H9 (cell line): ENCODE results near the gene NHLH1. TPM values are rescaled to one million over a fixed set of nuclear protein-coding genes. Genes with fewer than 3 reads are reported as not detected.

ENCODE experiments used
- DNase-seq: peaks from one replicate; pipeline ENCODE4 v3.0.0-alpha.2; 2017
- H2AFZ ChIP-seq: one replicate; pipeline ENCODE4 v1.6.1; 2013; ENCODE audit warnings: mild to moderate bottlenecking, low read length, control low read depth, moderate library complexity
- H2AK5ac ChIP-seq: 2 replicates; pipeline ENCODE4 v1.6.1; 2013; ENCODE audit warnings: low read length, control low read depth, mixed read lengths; ENCODE audit not compliant: insufficient read length
- H2BK120ac ChIP-seq: one replicate; pipeline ENCODE4 v1.6.1; 2013; ENCODE audit warnings: low read depth, mild to moderate bottlenecking, low read length, control low read depth, inconsistent platforms; ENCODE audit not compliant: poor library complexity, severe bottlenecking
- H2BK12ac ChIP-seq: 2 replicates; pipeline ENCODE4 v1.6.1; 2013; ENCODE audit warnings: low read length, control low read depth, mixed read lengths, low read depth; ENCODE audit not compliant: insufficient read length
- H2BK15ac ChIP-seq: 2 replicates; pipeline ENCODE4 v1.6.1; 2013; ENCODE audit warnings: low read depth, low read length, control low read depth
- H2BK20ac ChIP-seq: one replicate; pipeline ENCODE4 v1.6.1; 2013; ENCODE audit warnings: low read depth, mild to moderate bottlenecking, low read length, control low read depth, inconsistent platforms; ENCODE audit not compliant: poor library complexity, severe bottlenecking
- H2BK5ac ChIP-seq: 2 replicates; pipeline ENCODE4 v1.6.1; 2013; ENCODE audit warnings: low read length, control low read depth, mixed read lengths; ENCODE audit not compliant: insufficient read length
- H3K14ac ChIP-seq: 2 replicates; pipeline ENCODE4 v1.6.1; 2013; ENCODE audit warnings: low read length, control low read depth; ENCODE audit not compliant: insufficient read depth
- H3K18ac ChIP-seq: 2 replicates; pipeline ENCODE4 v1.6.1; 2013; ENCODE audit warnings: low read depth, mild to moderate bottlenecking, mixed read lengths, low read length, control low read depth; ENCODE audit not compliant: insufficient read length
- H3K23ac ChIP-seq: 2 replicates; pipeline ENCODE4 v1.6.1; 2013; ENCODE audit warnings: low read length, control low read depth, mixed read lengths, low read depth; ENCODE audit not compliant: insufficient read length
- H3K23me2 ChIP-seq: 2 replicates; pipeline ENCODE4 v1.6.1; 2013; ENCODE audit warnings: low read depth, mild to moderate bottlenecking, mixed read lengths, low read length, control low read depth; ENCODE audit not compliant: insufficient read length, poor library complexity, severe bottlenecking
- H3K27ac ChIP-seq: 2 replicates; pipeline ENCODE4 v1.5.1; 2013; ENCODE audit warnings: low read length, control low read depth, mixed read lengths, low read depth; ENCODE audit not compliant: insufficient read length
- H3K27me3 ChIP-seq: 2 replicates; pipeline ENCODE4 v1.6.1; 2013; ENCODE audit warnings: low read length, control low read depth, inconsistent platforms; ENCODE audit not compliant: insufficient read depth
- H3K4ac ChIP-seq: 2 replicates; pipeline ENCODE4 v1.6.1; 2013; ENCODE audit warnings: low read depth, mild to moderate bottlenecking, control low read depth, inconsistent platforms, low read length, moderate library complexity
- H3K4me1 ChIP-seq: 2 replicates; pipeline ENCODE4 v1.6.1; 2013; ENCODE audit warnings: low read length, control low read depth, inconsistent platforms; ENCODE audit not compliant: insufficient read depth
- H3K4me2 ChIP-seq: 2 replicates; pipeline ENCODE4 v1.6.1; 2013; ENCODE audit warnings: low read length, control low read depth, mixed read lengths; ENCODE audit not compliant: insufficient read length, insufficient read depth
- H3K56ac ChIP-seq: 2 replicates; pipeline ENCODE4 v1.6.1; 2013; ENCODE audit warnings: low read depth, mild to moderate bottlenecking, mixed read lengths, low read length, control low read depth; ENCODE audit not compliant: insufficient read length
- H3K79me1 ChIP-seq: 2 replicates; pipeline ENCODE4 v1.6.1; 2013; ENCODE audit warnings: low read depth, mild to moderate bottlenecking, moderate library complexity, low read length, control low read depth, inconsistent platforms; ENCODE audit not compliant: insufficient read depth, poor library complexity, severe bottlenecking
- H3K79me2 ChIP-seq: 2 replicates; pipeline ENCODE4 v1.6.1; 2013; ENCODE audit warnings: low read length, control low read depth, inconsistent platforms; ENCODE audit not compliant: insufficient read depth
- H3K9ac ChIP-seq: 2 replicates; pipeline ENCODE4 v1.6.1; 2013; ENCODE audit warnings: low read length, control low read depth, mixed read lengths; ENCODE audit not compliant: insufficient read length; ENCODE audit errors: extremely low read depth
- H3K9me3 ChIP-seq: one replicate; pipeline ENCODE4 v1.6.1; 2013; ENCODE audit warnings: low read depth, low read length, inconsistent platforms; ENCODE audit not compliant: control insufficient read depth
- H3T11ph ChIP-seq: one replicate; pipeline ENCODE4 v1.6.1; 2013; ENCODE audit warnings: mild to moderate bottlenecking, low read length, control low read depth, inconsistent platforms
- H4K20me1 ChIP-seq: one replicate; pipeline ENCODE4 v1.6.1; 2013; ENCODE audit not compliant: control insufficient read depth, insufficient read length, insufficient read depth
- H4K5ac ChIP-seq: 2 replicates; pipeline ENCODE4 v1.6.1; 2013; ENCODE audit warnings: low read depth, mild to moderate bottlenecking, mixed read lengths, low read length, control low read depth; ENCODE audit not compliant: insufficient read length
- H4K8ac ChIP-seq: replicated peaks from 2 replicates; pipeline ENCODE4 v1.6.1; 2013; ENCODE audit warnings: low read length, control low read depth, mixed read lengths, low read depth; ENCODE audit not compliant: insufficient read length
- H4K91ac ChIP-seq: 2 replicates; pipeline ENCODE4 v1.6.1; 2013; ENCODE audit warnings: low read depth, mild to moderate bottlenecking, moderate library complexity, mixed read lengths, low read length, control low read depth; ENCODE audit not compliant: insufficient read length
- H3K27ac Mint-ChIP-seq, 3 experiments: 2 replicates in 2 of 3; 3 replicates in 1 of 3; pipeline ENCODE4 v1.8.0; 2020 to 2021; ENCODE audit warnings: mixed read lengths in 3 of 3, mild to moderate bottlenecking in 1 of 3, moderate library complexity in 1 of 3
- H3K27me3 Mint-ChIP-seq: 2 replicates; pipeline ENCODE4 v1.8.0; 2021; ENCODE audit warnings: low read depth, mild to moderate bottlenecking, moderate library complexity, mixed read lengths
- H3K36me3 Mint-ChIP-seq, 3 experiments: 2 replicates in 2 of 3; 3 replicates in 1 of 3; pipeline ENCODE4 v1.8.0; 2020 to 2021; ENCODE audit warnings: low read depth in 3 of 3, mixed read lengths in 3 of 3; ENCODE audit not compliant: insufficient read depth in 1 of 3
- H3K4me1 Mint-ChIP-seq, 2 experiments: 2 replicates each; pipeline ENCODE4 v1.8.0; 2020; ENCODE audit warnings: mixed read lengths in 2 of 2
- H3K4me3 Mint-ChIP-seq, 2 experiments: 2 replicates in 1 of 2; 3 replicates in 1 of 2; pipeline ENCODE4 v1.8.0; 2020 to 2021; ENCODE audit warnings: mild to moderate bottlenecking in 2 of 2, mixed read lengths in 2 of 2, moderate library complexity in 1 of 2
- H3K9me3 Mint-ChIP-seq, 2 experiments: 2 replicates in 1 of 2; 3 replicates in 1 of 2; pipeline ENCODE4 v1.8.0; 2020; ENCODE audit warnings: mild to moderate bottlenecking in 2 of 2, mixed read lengths in 2 of 2, moderate library complexity in 1 of 2
- WGBS: extraction: QIAGEN DNeasy Blood & Tissue Kit; methylation state at CpG from one replicate; pipeline ENCODE4 v1.1.7; 2013; ENCODE audit warnings: missing lambda C conversion rate, low lambda C conversion rate, mixed read lengths; ENCODE audit not compliant: insufficient read length; ENCODE audit errors: extremely low coverage; 5-methylcytosine and 5-hydroxymethylcytosine counted together
- total RNA-seq: library from RNA; stranded (reverse); gene quantifications from 2 replicates; pipeline ENCODE4 v1.2.1, GENCODE V29; 2021
- TF ChIP-seq, protein P1 (sequence below): fragments of 200-600 bp; sonication (generic); conservative IDR thresholded peaks from 3 replicates; pipeline ENCODE4 v1.8.0; 2021; ENCODE audit warnings: antibody characterized with exemption, mild to moderate bottlenecking

NHLH1 gene
- total RNA-seq, 1 experiment from 2014 or later: 1.5 TPM

DNA sequence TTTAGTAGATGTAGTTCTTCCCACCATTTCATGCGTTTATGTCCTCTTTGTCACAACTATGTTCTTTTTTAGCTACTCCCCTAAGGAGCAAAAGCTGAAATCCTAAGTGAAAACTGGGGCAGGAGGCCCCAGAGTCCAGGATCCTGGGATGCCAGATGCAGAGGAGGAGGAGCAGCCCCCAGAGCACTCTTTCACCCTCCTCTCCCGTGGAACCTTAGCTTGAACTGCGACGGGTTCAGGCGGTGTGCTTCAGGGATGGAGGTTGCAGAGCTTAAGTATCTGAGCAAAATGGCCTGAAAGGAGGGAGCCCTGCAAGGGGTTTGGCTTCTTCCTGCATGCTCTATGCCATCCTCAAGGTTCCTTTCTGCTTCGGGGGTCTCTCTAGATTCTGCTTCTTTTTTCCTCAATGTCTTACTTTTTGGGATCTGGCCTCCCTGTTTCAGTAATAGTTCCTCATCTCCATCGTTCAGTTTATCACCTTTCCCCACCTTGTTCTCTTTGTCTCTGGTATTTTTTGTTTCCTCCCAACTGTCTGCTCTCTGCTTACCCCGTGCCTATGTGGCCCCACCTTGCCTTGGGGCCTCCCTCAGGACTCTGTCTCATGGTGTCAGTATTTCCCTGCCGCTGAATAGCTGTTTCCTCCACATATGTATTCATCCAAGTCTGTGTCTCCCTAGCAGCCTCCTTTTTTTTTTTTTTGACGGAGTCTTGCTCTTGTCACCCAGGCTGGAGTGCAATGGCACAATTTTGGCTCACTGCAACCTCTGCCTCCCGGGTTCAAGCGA lies 2.7 kb upstream of the NHLH1 start:
- no peaks in the 10 kb centered on the region; the same call in 1 of the 2 replicates for H3K4me1 ChIP-seq
- no peaks in the 10 kb centered on the region for H4K20me1 ChIP-seq
- no peak overlapping the region for H3T11ph ChIP-seq
- no peak overlapping the region for H2AK5ac ChIP-seq
- H3K79me1 ChIP-seq: no peaks in the 10 kb centered on the region
- no peaks in the 10 kb centered on the region for H3K79me2 ChIP-seq
- H3K4me2 ChIP-seq: no peak overlapping the region
- Mint-ChIP-seq H3K36me3 (peaks cover 2 to 20% (median 13%) of the 10 kb centered on the region in 3 experiments; a peak in 6 of 7 replicates), H3K27me3 (peaks cover 4% of the 10 kb centered on the region; the same call in 1 of the 2 replicates), H3K4me1 (peaks cover 39 to 57% of the 10 kb centered on the region in 2 experiments), H3K4me3 (peak overlapping the region in 1 of 2 experiments; percentile 7; a peak in 1 of 5 replicates), H3K27ac (peak overlapping the region in 2 of 3 experiments; percentile 42 to 63; a peak in 4 of 7 replicates), H3K9me3 (no peaks in the 10 kb centered on the region)
- H4K5ac ChIP-seq: no peak overlapping the region
- no peak overlapping the region for H2BK20ac ChIP-seq
- no peak overlapping the region for H3K4ac ChIP-seq
- no peak overlapping the region for H3K56ac ChIP-seq
- H3K9ac ChIP-seq: no peak overlapping the region
- TF ChIP-seq, protein P1, sequence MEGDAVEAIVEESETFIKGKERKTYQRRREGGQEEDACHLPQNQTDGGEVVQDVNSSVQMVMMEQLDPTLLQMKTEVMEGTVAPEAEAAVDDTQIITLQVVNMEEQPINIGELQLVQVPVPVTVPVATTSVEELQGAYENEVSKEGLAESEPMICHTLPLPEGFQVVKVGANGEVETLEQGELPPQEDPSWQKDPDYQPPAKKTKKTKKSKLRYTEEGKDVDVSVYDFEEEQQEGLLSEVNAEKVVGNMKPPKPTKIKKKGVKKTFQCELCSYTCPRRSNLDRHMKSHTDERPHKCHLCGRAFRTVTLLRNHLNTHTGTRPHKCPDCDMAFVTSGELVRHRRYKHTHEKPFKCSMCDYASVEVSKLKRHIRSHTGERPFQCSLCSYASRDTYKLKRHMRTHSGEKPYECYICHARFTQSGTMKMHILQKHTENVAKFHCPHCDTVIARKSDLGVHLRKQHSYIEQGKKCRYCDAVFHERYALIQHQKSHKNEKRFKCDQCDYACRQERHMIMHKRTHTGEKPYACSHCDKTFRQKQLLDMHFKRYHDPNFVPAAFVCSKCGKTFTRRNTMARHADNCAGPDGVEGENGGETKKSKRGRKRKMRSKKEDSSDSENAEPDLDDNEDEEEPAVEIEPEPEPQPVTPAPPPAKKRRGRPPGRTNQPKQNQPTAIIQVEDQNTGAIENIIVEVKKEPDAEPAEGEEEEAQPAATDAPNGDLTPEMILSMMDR: no peak
- no peak overlapping the region for H3K18ac ChIP-seq
- H3K27ac ChIP-seq: no peak overlapping the region
- H4K91ac ChIP-seq: no peak overlapping the region
- H3K23ac ChIP-seq: no peak overlapping the region
- H2AFZ ChIP-seq: no peak overlapping the region
- DNase-seq: no peak
- no peak overlapping the region for H2BK5ac ChIP-seq
- no peaks in the 10 kb centered on the region for H3K9me3 ChIP-seq
- H4K8ac ChIP-seq: no peak overlapping the region
- H3K23me2 ChIP-seq: no peaks in the 10 kb centered on the region
- H2BK120ac ChIP-seq: no peak overlapping the region
- no peak overlapping the region for H2BK15ac ChIP-seq
- no peak overlapping the region for H3K14ac ChIP-seq
- H3K27me3 ChIP-seq: no peaks in the 10 kb centered on the region
- no peak overlapping the region for H2BK12ac ChIP-seq
- no CpG with 5 or more reads among the region's 12 CpGs for WGBS
